GM12878 (cell line): ENCODE data around the gene KDM3B. TPM values are rescaled to one million over a fixed set of nuclear protein-coding genes. Genes with fewer than 3 reads are reported as not detected.

Experiments used
- ATAC-seq: fragments of 200-7000 bp; cut with Tn5 transposase; 3 replicates; pipeline ENCODE4 v1.9.1; 2020; ENCODE audit warnings: mild to moderate bottlenecking, moderate library complexity
- BruUV-seq: library from RNA; stranded (reverse); fragments of 400-500 nt; replicated peaks from 2 replicates; lab custom pipeline; 2021; lab: Mats Ljungman, UMichigan
- CTCF ChIA-PET: fragments of 300-600 bp; sonication (Branson Sonifier 250); formaldehyde crosslinking; extraction: SDS; loops from one replicate; lab custom pipeline; 2021; ENCODE audit warnings: inconsistent platforms; lab: Yijun Ruan, JAX
- POLR2A ChIA-PET: fragments of 350-600 bp; formaldehyde crosslinking; extraction: SDS; loops from one replicate; lab custom pipeline; 2021; ENCODE audit warnings: inconsistent platforms; lab: Charles Lee
- RAD21 ChIA-PET: fragments of 300-600 bp; sonication (Branson Sonifier 250); formaldehyde crosslinking; loops from one replicate; lab custom pipeline; 2023; ENCODE audit warnings: antibody characterized with exemption; ENCODE audit not compliant: unreplicated experiment; lab: Charles Lee
- SMC1A ChIA-PET: fragments of 300-600 bp; sonication (Branson Sonifier 250); formaldehyde crosslinking; loops from one replicate; lab custom pipeline; 2023; ENCODE audit not compliant: unreplicated experiment, uncharacterized antibody; lab: Charles Lee
- DNase-seq: peaks from one replicate; pipeline ENCODE4 v3.0.0-alpha.2; 2011; ENCODE audit warnings: low read depth, low spot score
- FAIRE-seq: peaks from 3 replicates; lab custom pipeline; 2011; peaks lifted over from hg19 to GRCh38; lab: Jason Lieb, UNC
- H2AFZ ChIP-seq: 2 replicates; pipeline ENCODE4 v1.6.0; 2011; ENCODE audit warnings: low read depth, low read length, control low read depth; ENCODE audit not compliant: control insufficient read depth
- H3K27ac ChIP-seq: 2 replicates; pipeline ENCODE4 v1.5.1; 2011; ENCODE audit warnings: control low read depth; ENCODE audit not compliant: control insufficient read depth, insufficient read depth
- H3K27me3 ChIP-seq, 2 experiments: replicated peaks in 1 of 2; 2 replicates each; pipeline versions ENCODE4 v1.6.0 to v1.6.1; 2011; ENCODE audit warnings: low read length in 1 of 2; ENCODE audit not compliant: control insufficient read depth in 2 of 2, insufficient read depth in 2 of 2
- H3K36me3 ChIP-seq, 2 experiments: 2 replicates each; pipeline ENCODE4 v1.5.1; 2011; ENCODE audit warnings: low read length in 1 of 2; ENCODE audit not compliant: control insufficient read depth in 2 of 2, insufficient read depth in 2 of 2
- H3K4me1 ChIP-seq: 2 replicates; pipeline ENCODE4 v1.6.1; 2011; ENCODE audit warnings: mild to moderate bottlenecking, low read length, moderate library complexity, mixed read lengths; ENCODE audit not compliant: control insufficient read depth, insufficient read depth
- H3K4me2 ChIP-seq: 2 replicates; pipeline ENCODE4 v1.6.0; 2011; ENCODE audit warnings: control low read depth; ENCODE audit not compliant: control insufficient read depth, insufficient read depth
- H3K4me3 ChIP-seq: fragments of 200-600 bp; sonication (generic); 2 replicates; pipeline ENCODE4 v1.5.1; 2016
- H3K79me2 ChIP-seq: 2 replicates; pipeline ENCODE4 v1.6.0; 2011; ENCODE audit warnings: low read length; ENCODE audit not compliant: control insufficient read depth, insufficient read depth
- H3K9ac ChIP-seq: 2 replicates; pipeline ENCODE4 v1.8.0; 2011; ENCODE audit warnings: low read length, control low read depth, mixed read lengths; ENCODE audit not compliant: control insufficient read depth, insufficient read depth
- H3K9me3 ChIP-seq: replicated peaks from 3 replicates; pipeline ENCODE4 v1.5.1; 2011; ENCODE audit warnings: mild to moderate bottlenecking, low read length; ENCODE audit not compliant: control insufficient read depth, insufficient read depth
- H4K20me1 ChIP-seq: 2 replicates; pipeline ENCODE4 v1.6.0; 2011; ENCODE audit not compliant: control insufficient read depth, insufficient read depth
- CBX3 ChIP-seq: fragments of 200-600 bp; sonication (generic); IDR thresholded peaks from 2 replicates; pipeline ENCODE4 v1.6.1; 2016; ENCODE audit warnings: low read depth, borderline replicate concordance
- E2F4 ChIP-seq: IDR thresholded peaks from 2 replicates; pipeline ENCODE4 v1.6.1; 2012; ENCODE audit warnings: low read depth, low read length, improper control_type of control experiment
- IKZF2 ChIP-seq, 2 experiments: fragments of 450-650 bp; IDR thresholded peaks; 2 replicates each; pipeline ENCODE4 v1.6.1; 2017; ENCODE audit warnings: mild to moderate bottlenecking in 2 of 2, moderate library complexity in 2 of 2
- IRF4 ChIP-seq: IDR thresholded peaks from 2 replicates; pipeline ENCODE4 v1.6.1; 2011; ENCODE audit warnings: low read depth, low read length
- KAT2A ChIP-seq: conservative IDR thresholded peaks from 2 replicates; pipeline ENCODE4 v1.6.1; 2011; ENCODE audit warnings: low read depth, low read length; ENCODE audit not compliant: control insufficient read depth
- MEF2B ChIP-seq: fragments of 450-650 bp; IDR thresholded peaks from 2 replicates; pipeline ENCODE4 v1.6.1; 2018; ENCODE audit warnings: mild to moderate bottlenecking, moderate library complexity; ENCODE audit not compliant: partially characterized antibody, poor library complexity, severe bottlenecking
- MTA2 ChIP-seq: fragments of 450-650 bp; IDR thresholded peaks from 2 replicates; pipeline ENCODE4 v1.6.1; 2016; ENCODE audit warnings: low read depth, mild to moderate bottlenecking, moderate library complexity
- POLR2AphosphoS5 ChIP-seq: IDR thresholded peaks from 2 replicates; pipeline ENCODE4 v1.6.1; 2011; ENCODE audit warnings: mild to moderate bottlenecking, low read length, inconsistent platforms
- RAD21 ChIP-seq: IDR thresholded peaks from 2 replicates; pipeline ENCODE4 v1.6.1; 2011; ENCODE audit warnings: mild to moderate bottlenecking, low read depth, low read length, moderate library complexity; ENCODE audit not compliant: insufficient read depth
- SKIL ChIP-seq: fragments of 450-650 bp; IDR thresholded peaks from 2 replicates; pipeline ENCODE4 v1.6.1; 2017; ENCODE audit warnings: mild to moderate bottlenecking, low read depth, inconsistent platforms; ENCODE audit not compliant: poor library complexity, severe bottlenecking
- STAT3 ChIP-seq: IDR thresholded peaks from 2 replicates; pipeline ENCODE4 v1.6.1; 2011; ENCODE audit warnings: low read depth, low read length, improper control_type of control experiment
- TAF1 ChIP-seq: IDR thresholded peaks from 2 replicates; pipeline ENCODE4 v1.6.1; 2011; ENCODE audit warnings: mild to moderate bottlenecking, low read depth, low read length, borderline replicate concordance
- ZBED1 ChIP-seq: IDR thresholded peaks from 2 replicates; pipeline ENCODE4 v1.6.1; 2016; ENCODE audit warnings: borderline replicate concordance
- ZNF274 ChIP-seq: IDR thresholded peaks from one replicate; pipeline ENCODE4 v1.8.0; 2011; ENCODE audit not compliant: insufficient read length, insufficient read depth
- ZSCAN29 ChIP-seq: fragments of 450-650 bp; IDR thresholded peaks from 2 replicates; pipeline ENCODE4 v1.6.1; 2017; ENCODE audit warnings: mild to moderate bottlenecking, moderate library complexity
- WGBS: methylation state at CpG from one replicate; pipeline ENCODE4 v1.1.6; 2016; ENCODE audit warnings: low lambda C conversion rate; ENCODE audit not compliant: insufficient replicate concordance, insufficient coverage; ENCODE audit errors: missing lambda C conversion rate; 5-methylcytosine and 5-hydroxymethylcytosine counted together
- in situ Hi-C: fragments of 300-500 bp; cut with MboI; formaldehyde crosslinking; loops from 9 replicates; pipeline ENCODE4 v1.14.3; 2018; ENCODE audit warnings: mixed read lengths
- intact Hi-C: fragments of 100-400 bp; cut with micrococcal nuclease; formaldehyde crosslinking; loops from one replicate; pipeline ENCODE4 v1.14.2; 2022; ENCODE audit not compliant: unreplicated experiment
- polyA plus RNA-seq, 11 experiments: library from polyadenylated mRNA; depleted of rRNA in 4 of 11; unstranded in 6 of 11; stranded (reverse) in 5 of 11; fragments of >200 nt; fragmentation: Nextera tagmentation in 4 of 11; fragmentation: Illumina TruSeq in 1 of 11; extraction: Ambion mirVana in 4 of 11; extraction: Trizol in 1 of 11; gene quantifications; 1 replicate in 1 of 11; 2 replicates in 10 of 11; pipeline versions ENCODE4 v1.2.1 to v1.2.3, GENCODE V29; 2011 to 2016; ENCODE audit warnings: inconsistent platforms in 2 of 11, missing spikeins in 2 of 11, low read depth in 1 of 11
- total RNA-seq, 4 experiments: library from RNA; depleted of rRNA in 3 of 4; stranded (reverse); fragments of >200 nt in 3 of 4; fragmentation: Illumina TruSeq in 1 of 4; extraction: Trizol in 1 of 4; gene quantifications; 2 replicates each; pipeline versions ENCODE4 v1.2.1 to v1.2.3, GENCODE V29; 2013 to 2021

KDM3B gene
- total and polyA plus RNA-seq, 10 of the 15 experiments (the other 5 are each of a cell fraction or from before 2014, with no cell fraction given), result 8.5 to 45.7 (median 29.0) TPM

- TF ChIP-seq IKZF2 (IDR thresholded peaks at IDR 0.05) (peak; percentile 26 to 51; a peak in 2 of 4 replicates), ZBED1 (peak; percentile 36; the same call in 1 of the 2 replicates)
Measured at GRCh38 chr5:138469540-138470321, 117.2 kb downstream of the KDM3B start (continued).

- ChIA-PET RAD21 (no interaction called here), CTCF (interaction anchor here (1.0 kb wide), 1 partner anchor 77 kb away, joined by 5 read pairs; no protein-coding TSS in a partner anchor), POLR2A (interaction anchor here (0.9 kb wide), 1 partner anchor 11 kb away, joined by 5 read pairs; no protein-coding TSS in a partner anchor), SMC1A (interaction anchor here (1.0 to 2.0 kb wide), 3 partner anchors 11 to 38 kb away, joined by 3 to 7 read pairs (median 3); no protein-coding TSS in a partner anchor)
- in situ Hi-C loops, result no loop called here
- no TSS peak for BruUV-seq
- Histone ChIP-seq H3K36me3 (no peaks in the 10 kb centered on the region; a peak in 1 of 4 replicates), H3K27me3 (peaks cover 0 to 6% of the 10 kb centered on the region in 2 experiments; a peak in 1 of 4 replicates), H2AFZ (no peak overlapping the region), H4K20me1 (no peaks in the 10 kb centered on the region), H3K4me2 (no peak overlapping the region), H3K4me3 (no peak overlapping the region), H3K79me2 (no peaks in the 10 kb centered on the region), H3K9ac (no peak overlapping the region), H3K4me1 (peaks cover 5% of the 10 kb centered on the region), H3K9me3 (no peaks in the 10 kb centered on the region), H3K27ac (no peak overlapping the region)
- ATAC-seq (no peak), FAIRE-seq (no peak), DNase-seq (no peak)
- 44% methylated on average over 3 of the region's 3 CpGs for WGBS
- intact Hi-C loops, result loop anchor here (1.0 kb wide), 1 partner anchor 11 kb away; no protein-coding TSS in a partner anchor
- TF ChIP-seq MTA2 (no peak), MEF2B (no peak), CBX3 (no peak), ZSCAN29 (no peak), STAT3 (no peak), KAT2A (no peak), E2F4 (no peak), SKIL (no peak), ZNF274 (no peak), POLR2AphosphoS5 (no peak), RAD21 (no peak), IRF4 (no peak), TAF1 (no peak)
Measured at GRCh38 chr5:138470322-138471051, 118.0 kb downstream of the KDM3B start.
